ENCODE measurements around the gene GDF2.
A peak's percentile ranks its signal among the peaks of the same experiment; 100 is the strongest.

Gene GDF2

GRCh38 chr10:47331954-47332353 lies 9.7 kb downstream of the GDF2 start:
- DNase-seq (ENCODE audit: low read depth in 1 of 2, low spot score in 1 of 2) = no peak

GRCh38 chr10:47332371-47332770 lies 10.1 kb downstream of the GDF2 start:
- DNase-seq (ENCODE audit: low read depth in 1 of 2, low spot score in 1 of 2) = no peak

- DNase-seq (ENCODE audit: low read depth in 1 of 2, low spot score in 1 of 2) = no peak
Measured at GRCh38 chr10:47332946-47333345, 10.7 kb downstream of the GDF2 start.

DNA sequence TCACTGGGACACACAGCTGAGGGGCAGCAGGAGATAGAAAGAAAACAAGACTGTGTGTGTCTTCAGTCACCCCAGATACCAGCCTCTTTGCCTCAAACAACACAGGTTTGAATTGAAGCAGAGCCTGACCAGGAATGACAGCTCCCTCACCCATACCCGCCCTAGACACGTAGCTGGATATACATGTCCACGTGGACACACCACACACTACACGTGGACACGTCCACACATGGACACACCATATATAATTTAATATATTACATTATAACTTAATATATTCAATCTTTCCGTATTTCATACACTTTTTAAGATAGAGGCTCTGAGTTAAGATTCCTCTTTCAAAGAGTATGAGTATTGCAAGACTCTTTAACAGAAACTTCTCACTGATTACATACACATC lies 11.3 kb downstream of the GDF2 start:
- DNase-seq (ENCODE audit: low read depth in 1 of 2, low spot score in 1 of 2) = no peak

DNA sequence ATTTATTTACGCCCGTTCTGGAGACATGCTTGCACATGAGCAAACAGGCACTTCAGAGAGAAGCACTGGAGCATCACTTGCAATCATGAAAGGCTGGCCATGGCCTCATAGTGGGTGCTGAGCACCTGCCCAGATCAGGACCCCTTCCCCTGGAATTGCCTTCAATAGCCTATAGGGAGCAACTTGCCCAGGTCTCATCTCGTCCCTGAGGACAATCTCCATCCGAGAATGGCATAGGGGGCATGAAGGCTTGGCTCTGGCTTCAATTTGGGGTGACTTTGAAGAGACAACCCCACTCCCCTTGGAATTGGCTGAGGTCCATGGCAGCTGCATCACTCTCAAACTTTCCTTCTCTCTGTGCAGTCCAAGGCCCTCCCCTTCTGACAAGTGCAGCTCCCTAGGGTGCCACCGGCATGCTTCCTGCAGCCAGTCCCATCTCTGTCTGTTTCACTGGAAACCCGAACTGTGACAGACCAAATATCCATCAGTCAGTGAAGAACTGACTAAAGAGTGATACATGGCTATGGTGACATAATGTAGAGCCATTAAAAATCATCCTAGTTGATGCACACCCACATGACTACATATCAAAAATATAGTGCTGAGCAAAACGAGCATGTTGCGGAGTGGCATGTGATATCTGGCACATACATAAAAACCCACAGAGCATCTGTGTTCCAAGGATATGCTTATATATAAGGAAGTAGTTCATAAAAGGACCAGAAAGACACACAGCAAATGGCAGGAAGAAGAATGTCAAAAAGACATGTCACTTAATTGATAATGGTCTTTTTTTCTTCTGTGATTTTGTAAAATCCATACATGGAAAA lies 12.4 kb downstream of the GDF2 start:
- no peak for DNase-seq (ENCODE audit: low read depth in 1 of 2, low spot score in 1 of 2)

GRCh38 chr10:47335906-47336305 lies 13.7 kb downstream of the GDF2 start:
- no peak for DNase-seq (ENCODE audit: low read depth in 1 of 2, low spot score in 1 of 2)

DNA sequence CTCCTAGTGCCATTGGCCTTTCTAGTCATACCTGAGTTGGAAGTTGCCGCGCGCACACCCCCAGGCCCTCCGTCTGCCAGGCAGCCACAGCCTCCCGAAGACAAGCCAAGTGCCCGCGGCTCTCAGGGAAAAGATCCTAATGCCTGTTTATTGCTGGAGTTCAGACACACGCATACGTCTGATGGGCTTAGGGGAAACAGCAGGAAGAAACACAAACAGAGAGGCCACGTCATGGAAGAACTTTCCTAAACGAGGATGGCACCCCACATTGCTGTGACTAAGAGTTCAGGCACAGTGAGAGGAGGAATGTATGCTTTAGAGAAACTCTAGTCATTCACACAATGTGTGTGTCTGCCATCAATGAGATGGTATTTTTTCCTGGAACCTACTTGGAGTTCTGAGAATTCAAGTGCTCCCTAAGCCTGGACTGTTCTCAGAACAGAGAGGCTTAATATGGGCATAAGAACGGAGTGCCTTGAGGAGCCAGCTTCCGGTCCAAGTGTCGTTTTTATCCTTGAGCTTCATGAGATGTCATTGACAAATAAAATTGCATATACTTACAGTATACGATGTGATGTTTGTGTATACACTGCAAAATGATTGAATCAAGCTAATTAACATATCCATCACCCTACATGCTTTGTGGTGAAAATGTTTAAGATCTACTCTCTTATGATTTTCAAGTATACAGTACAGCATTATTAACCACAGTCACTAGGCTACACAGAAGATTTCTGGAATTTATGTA lies 14.3 kb downstream of the GDF2 start:
- DNase-seq (ENCODE audit: low read depth in 1 of 2, low spot score in 1 of 2) = no peak

DNA sequence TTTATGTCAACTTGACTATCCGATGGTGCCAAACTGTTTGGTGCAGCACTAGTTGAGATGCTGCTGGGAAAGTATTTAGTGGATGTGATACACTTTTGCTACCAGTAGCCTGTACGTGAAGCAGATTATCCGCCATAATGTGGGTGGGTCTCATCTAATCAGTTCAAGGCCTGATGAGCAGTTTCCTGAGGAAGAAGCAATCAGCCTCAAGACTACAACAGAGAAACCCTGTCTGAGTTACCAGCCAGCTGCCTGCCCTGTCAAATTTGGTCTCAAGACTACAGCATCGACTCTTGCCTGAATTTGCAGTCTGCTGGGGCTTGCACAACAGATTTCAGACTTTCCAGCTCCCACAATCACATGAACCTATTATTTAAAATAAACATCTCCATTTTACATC lies 15.1 kb downstream of the GDF2 start:
- no peak for DNase-seq (ENCODE audit: low read depth in 1 of 2, low spot score in 1 of 2)

DNA sequence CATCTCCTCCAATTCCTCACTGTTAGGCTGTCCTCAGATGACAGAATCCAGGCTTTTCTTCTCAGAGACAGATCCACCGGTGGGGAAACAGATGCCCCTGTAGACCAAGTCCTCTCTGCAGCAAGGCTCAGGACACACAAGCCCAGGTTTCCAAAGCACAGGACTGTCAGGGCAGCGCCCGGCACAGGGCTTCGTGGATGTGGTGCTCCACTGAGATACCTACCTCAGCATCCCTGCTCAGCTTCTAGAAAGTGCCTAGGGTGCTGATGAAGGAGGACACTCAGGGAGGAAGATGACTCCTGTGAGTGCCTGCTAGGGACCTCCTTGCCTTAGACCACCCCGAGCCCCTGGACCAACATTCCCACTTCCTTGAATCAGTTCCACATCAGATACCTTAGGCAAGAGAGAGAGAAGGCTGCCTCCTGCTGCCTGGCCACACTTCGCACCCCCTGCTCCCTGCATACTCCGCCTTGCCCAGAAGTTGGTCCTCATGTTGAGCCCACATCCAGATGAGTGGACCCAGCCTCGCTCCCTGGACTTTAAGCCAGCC lies 17.0 kb downstream of the GDF2 start:
- DNase-seq (ENCODE audit: low read depth in 1 of 2, low spot score in 1 of 2) = no peak

DNA sequence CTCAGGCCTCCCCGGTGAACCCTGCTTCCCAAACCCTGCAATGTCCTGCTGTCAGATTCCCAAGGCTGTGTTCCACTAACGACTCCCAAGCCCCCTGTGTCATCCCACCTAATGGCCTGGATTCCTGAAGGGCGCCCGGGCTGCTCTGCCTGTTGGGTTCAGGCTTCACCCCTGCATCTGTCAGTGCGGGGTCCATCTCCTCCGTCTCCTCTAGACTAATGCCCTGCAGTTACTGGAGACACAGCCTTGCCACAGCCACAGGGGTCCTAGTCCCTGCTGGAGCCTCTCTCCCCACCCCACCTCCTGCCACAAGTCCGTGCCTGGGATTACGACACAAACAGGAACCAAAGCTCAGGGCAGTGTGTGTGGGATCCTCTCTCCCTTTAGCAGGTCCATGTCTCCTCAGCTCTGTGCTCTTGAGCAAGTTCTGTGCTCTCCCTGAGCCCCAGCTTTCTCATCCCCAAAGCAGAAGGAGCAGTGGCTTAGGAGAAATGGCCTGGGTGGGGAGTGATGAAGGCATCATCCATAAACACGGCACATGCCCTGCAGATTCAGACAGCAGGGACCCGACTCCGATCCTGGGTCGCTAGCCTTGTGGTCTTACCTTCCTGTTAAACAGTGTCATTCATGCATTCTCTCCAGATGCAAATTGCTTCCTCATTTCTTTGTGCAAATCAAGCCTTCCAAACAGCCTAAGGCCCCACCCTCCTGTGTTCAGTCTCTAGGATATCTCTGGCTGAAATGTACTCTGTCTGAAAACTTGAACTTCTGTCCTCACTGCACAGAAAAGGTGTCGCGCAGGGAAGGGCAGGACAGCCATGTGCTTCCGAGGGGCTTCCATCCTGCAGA lies 17.7 kb downstream of the GDF2 start:
- no peak for DNase-seq (ENCODE audit: low read depth in 1 of 2, low spot score in 1 of 2)

DNA sequence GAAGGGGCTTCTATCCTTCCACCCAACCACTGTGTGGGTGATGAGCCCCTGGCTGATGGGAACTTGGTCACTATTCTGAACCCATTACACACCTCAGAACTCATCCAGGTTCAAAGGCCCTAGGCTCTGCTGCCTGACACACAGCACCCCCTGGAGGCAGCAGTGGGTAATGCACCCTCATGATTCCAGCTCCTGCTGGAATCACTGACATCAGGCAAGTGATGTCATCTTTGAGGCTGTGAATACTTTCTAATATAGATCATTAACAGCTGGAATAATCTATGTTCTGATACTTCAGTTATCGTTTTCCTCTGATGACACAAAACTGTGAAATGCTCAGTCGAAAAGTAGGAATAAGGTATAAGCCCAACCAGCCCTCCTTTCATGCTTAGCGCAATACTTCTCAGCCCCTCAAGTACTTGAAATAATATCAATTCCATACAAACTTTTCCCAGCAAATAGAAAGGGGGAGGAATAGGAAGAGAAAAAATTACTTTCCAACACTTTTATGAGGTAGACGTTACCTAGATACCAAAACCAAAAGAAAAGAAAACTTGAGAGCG lies 18.4 kb downstream of the GDF2 start:
- DNase-seq (ENCODE audit: low read depth in 1 of 2, low spot score in 1 of 2) = peak; percentile 59 to 63

DNA sequence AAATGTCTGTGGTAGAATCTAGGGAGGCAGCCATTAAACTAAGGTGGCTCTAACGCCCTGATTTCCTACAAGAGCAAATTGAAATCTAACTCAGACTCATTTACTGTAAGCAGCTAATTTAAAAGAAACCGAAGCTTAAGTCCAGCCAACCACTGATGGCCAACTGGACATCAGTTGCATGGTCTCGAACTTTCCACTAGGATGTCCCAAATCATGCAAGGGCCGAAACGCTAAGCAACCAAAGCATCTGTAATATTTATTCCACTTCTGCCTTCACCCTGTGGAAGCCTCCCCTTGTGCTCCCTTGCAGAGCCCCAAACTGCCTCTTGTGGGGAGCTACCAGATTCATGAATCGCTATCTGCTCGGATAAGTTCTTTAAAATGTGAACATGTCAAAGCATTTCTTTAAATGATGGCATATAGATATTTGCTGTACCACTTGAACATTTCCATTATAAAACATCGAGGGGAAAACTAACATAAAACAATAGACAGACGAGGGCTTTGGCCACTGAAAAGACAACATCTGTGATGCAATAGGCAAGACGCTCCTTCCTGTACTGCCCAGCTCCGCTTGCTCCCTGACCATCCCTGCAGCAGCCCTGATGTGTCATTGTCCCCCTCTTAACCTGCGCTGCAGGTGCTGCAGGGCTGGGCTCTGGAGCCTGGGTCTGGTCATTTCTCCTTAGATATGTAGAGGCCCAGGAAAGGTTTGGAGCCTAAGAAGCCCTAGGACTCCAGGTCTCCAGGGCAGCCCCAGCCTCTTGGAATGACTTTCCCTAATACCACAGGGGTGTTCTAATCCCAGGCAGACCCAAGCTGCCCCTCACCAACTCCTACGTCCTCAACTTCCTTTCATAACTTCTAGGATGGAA lies 23.0 kb downstream of the GDF2 start:
- DNase-seq (ENCODE audit: low read depth in 1 of 2, low spot score in 1 of 2) = no peak

- DNase-seq (ENCODE audit: low read depth in 1 of 2, low spot score in 1 of 2) = no peak
Measured at GRCh38 chr10:47346581-47347302, 24.5 kb downstream of the GDF2 start.

DNA sequence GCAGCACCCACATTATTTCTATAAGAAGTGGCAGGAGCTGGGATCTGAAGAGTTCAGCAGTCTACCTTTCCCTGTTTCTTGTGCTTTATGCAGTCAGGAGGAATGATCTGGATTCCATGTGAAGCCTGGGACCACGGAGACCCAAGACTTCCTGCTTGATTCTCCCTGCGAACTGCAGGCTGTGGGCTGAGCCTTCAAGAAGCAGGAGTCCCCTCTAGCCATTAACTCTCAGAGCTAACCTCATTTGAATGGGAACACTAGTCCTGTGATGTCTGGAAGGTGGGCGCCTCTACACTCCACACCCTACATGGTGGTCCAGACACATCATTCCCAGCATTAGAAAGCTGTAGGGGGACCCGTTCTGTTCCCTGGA lies 25.0 kb downstream of the GDF2 start:
- DNase-seq (ENCODE audit: low read depth in 1 of 2, low spot score in 1 of 2) = no peak

GRCh38 chr10:47348138-47348651 lies 25.9 kb downstream of the GDF2 start, which contains the start of gene RBP3:
TSS of gene RBP3 (plus strand) at chr10:47348363. CDS start at chr10:47348485, 122 bp downstream.
- DNase-seq (ENCODE audit: low read depth in 1 of 2, low spot score in 1 of 2) = no peak

- no peak for DNase-seq (ENCODE audit: low read depth in 1 of 2, low spot score in 1 of 2)
Measured at GRCh38 chr10:47348661-47349470, 26.6 kb downstream of the GDF2 start.

DNA sequence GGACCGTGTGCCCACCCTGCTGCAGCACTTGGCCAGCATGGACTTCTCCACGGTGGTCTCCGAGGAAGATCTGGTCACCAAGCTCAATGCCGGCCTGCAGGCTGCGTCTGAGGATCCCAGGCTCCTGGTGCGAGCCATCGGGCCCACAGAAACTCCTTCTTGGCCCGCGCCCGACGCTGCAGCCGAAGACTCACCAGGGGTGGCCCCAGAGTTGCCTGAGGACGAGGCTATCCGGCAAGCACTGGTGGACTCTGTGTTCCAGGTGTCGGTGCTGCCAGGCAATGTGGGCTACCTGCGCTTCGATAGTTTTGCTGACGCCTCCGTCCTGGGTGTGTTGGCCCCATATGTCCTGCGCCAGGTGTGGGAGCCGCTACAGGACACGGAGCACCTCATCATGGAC lies 27.3 kb downstream of the GDF2 start:
- DNase-seq (ENCODE audit: low read depth in 1 of 2, low spot score in 1 of 2) = no peak

DNA sequence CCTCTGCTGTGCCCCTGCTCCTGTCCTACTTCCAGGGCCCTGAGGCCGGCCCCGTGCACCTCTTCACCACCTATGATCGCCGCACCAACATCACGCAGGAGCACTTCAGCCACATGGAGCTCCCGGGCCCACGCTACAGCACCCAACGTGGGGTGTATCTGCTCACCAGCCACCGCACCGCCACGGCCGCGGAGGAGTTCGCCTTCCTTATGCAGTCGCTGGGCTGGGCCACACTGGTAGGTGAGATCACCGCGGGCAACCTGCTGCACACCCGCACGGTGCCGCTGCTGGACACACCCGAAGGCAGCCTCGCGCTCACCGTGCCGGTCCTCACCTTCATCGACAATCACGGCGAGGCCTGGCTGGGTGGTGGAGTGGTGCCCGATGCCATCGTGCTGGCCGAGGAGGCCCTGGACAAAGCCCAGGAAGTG lies 27.7 kb downstream of the GDF2 start:
- DNase-seq (ENCODE audit: low read depth in 1 of 2, low spot score in 1 of 2) = no peak

Measured in activated CD4-positive, alpha-beta T cell treated with anti-CD3 and anti-CD28 coated beads, Interleukin-2, amount 50 U/mL, for 24 hours (primary cell).